K562 (cell line): Measurements from ENCODE around the gene HSD17B12.

Experiments
- BRCA1 ChIP-seq, 2 experiments: fragments of 450-650 bp in 1 of 2; sonication (generic) in 1 of 2; formaldehyde crosslinking in 1 of 2; IDR thresholded peaks; 2 replicates each; pipeline versions ENCODE4 v1.5.0 to v1.6.1; 2017 to 2020; ENCODE audit warnings: mild to moderate bottlenecking in 1 of 2, missing genetic modification reagents in 1 of 2
- CEBPG ChIP-seq, 3 experiments: fragments of 200-800 bp in 1 of 3; sonication (Bioruptor generic) in 1 of 3; sonication (generic) in 1 of 3; formaldehyde crosslinking in 1 of 3; IDR thresholded peaks in 2 of 3; conservative IDR thresholded peaks in 1 of 3; 2 replicates each; pipeline versions ENCODE4 v1.6.1 to v1.8.0; 2016 to 2022; ENCODE audit warnings: missing compliant biosample characterization in 2 of 3, missing genetic modification characterization in 2 of 3, mild to moderate bottlenecking in 1 of 3, missing genetic modification reagents in 1 of 3
- EP300 ChIP-seq: IDR thresholded peaks from 2 replicates; pipeline ENCODE4 v1.6.1; 2012; ENCODE audit warnings: low read length, improper control_type of control experiment
- EZH2 ChIP-seq: IDR thresholded peaks from 2 replicates; pipeline ENCODE4 v1.6.1; 2012; ENCODE audit warnings: low read depth, mild to moderate bottlenecking, inconsistent platforms, low read length, borderline replicate concordance
- GATA2 ChIP-seq: sonication (generic); formaldehyde crosslinking; IDR thresholded peaks from 2 replicates; pipeline ENCODE4 v1.4.0; 2020; ENCODE audit warnings: mild to moderate bottlenecking, missing genetic modification reagents
- HIVEP1 ChIP-seq: fragments of 250-450 bp; sonication (Bioruptor Pico); IDR thresholded peaks from 2 replicates; pipeline ENCODE4 v1.4.0; 2020; ENCODE audit warnings: mild to moderate bottlenecking
- PML ChIP-seq: IDR thresholded peaks from 2 replicates; pipeline ENCODE4 v1.6.1; 2012; ENCODE audit warnings: low read length, inconsistent platforms
- TBL1XR1 ChIP-seq, 2 experiments: IDR thresholded peaks; 2 replicates each; pipeline ENCODE4 v1.6.1; 2012; ENCODE audit warnings: improper control_type of control experiment in 2 of 2, low read length in 2 of 2, mild to moderate bottlenecking in 1 of 2
- ZNF282 ChIP-seq: sonication (generic); formaldehyde crosslinking; IDR thresholded peaks from 2 replicates; pipeline ENCODE4 v1.8.1; 2023; ENCODE audit warnings: missing genetic modification reagents
- TF ChIP-seq, protein P1 (sequence below), 2 experiments: fragments of 450-650 bp; IDR thresholded peaks; 2 replicates each; pipeline ENCODE4 v1.6.1; 2018; ENCODE audit warnings: mild to moderate bottlenecking in 2 of 2, low read depth in 1 of 2; ENCODE audit not compliant: partially characterized antibody in 2 of 2
- TF ChIP-seq, protein P2 (sequence below): sonication (generic); formaldehyde crosslinking; IDR thresholded peaks from 2 replicates; pipeline ENCODE4 v1.8.1; 2022; ENCODE audit warnings: missing genetic modification reagents

DNA sequence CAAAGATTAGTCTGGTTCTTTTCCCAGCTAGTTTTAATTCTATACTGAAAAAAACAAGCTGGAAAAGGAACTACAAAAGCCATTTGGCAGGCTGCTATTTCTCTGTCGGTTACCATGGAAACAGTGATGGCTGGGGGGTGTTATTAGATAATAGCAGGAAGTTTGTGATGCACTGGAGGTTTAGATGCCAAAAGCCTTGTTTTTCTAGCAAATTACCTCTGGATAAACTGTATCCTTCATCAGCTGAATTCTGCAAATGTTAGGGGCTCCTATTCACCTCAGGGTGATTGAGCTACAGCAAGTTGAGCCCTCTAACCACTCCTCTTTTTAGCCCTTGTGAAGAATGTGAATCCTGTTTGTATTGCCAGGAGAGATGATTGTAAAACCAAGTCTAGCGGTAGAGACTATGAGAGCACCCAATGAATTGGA lies 225.3 kb downstream of the HSD17B12 start:
- TF ChIP-seq CEBPG (CRISPR knock-in tag; IDR thresholded peaks at IDR 0.05) (no peak), CEBPG (tag; conservative IDR thresholded peaks at IDR 0.05 in 1 of 2, IDR thresholded peaks at IDR 0.05 in 1 of 2) (no peak), PML (no peak), BRCA1 (IDR thresholded peaks at IDR 0.05) (no peak), BRCA1 (CRISPR knock-in tag; IDR thresholded peaks at IDR 0.05) (no peak), EP300 (no peak), TBL1XR1 (IDR thresholded peaks at IDR 0.05; ENCODE audit: low read length in 2 of 2) (no peak), ZNF282 (CRISPR knock-in tag) (no peak), GATA2 (CRISPR knock-in tag) (no peak), HIVEP1 (CRISPR knock-in tag) (no peak), EZH2 (no peak)
- TF ChIP-seq, protein P1, sequence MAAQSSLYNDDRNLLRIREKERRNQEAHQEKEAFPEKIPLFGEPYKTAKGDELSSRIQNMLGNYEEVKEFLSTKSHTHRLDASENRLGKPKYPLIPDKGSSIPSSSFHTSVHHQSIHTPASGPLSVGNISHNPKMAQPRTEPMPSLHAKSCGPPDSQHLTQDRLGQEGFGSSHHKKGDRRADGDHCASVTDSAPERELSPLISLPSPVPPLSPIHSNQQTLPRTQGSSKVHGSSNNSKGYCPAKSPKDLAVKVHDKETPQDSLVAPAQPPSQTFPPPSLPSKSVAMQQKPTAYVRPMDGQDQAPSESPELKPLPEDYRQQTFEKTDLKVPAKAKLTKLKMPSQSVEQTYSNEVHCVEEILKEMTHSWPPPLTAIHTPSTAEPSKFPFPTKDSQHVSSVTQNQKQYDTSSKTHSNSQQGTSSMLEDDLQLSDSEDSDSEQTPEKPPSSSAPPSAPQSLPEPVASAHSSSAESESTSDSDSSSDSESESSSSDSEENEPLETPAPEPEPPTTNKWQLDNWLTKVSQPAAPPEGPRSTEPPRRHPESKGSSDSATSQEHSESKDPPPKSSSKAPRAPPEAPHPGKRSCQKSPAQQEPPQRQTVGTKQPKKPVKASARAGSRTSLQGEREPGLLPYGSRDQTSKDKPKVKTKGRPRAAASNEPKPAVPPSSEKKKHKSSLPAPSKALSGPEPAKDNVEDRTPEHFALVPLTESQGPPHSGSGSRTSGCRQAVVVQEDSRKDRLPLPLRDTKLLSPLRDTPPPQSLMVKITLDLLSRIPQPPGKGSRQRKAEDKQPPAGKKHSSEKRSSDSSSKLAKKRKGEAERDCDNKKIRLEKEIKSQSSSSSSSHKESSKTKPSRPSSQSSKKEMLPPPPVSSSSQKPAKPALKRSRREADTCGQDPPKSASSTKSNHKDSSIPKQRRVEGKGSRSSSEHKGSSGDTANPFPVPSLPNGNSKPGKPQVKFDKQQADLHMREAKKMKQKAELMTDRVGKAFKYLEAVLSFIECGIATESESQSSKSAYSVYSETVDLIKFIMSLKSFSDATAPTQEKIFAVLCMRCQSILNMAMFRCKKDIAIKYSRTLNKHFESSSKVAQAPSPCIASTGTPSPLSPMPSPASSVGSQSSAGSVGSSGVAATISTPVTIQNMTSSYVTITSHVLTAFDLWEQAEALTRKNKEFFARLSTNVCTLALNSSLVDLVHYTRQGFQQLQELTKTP (IDR thresholded peaks at IDR 0.05; ENCODE audit: low read depth in 1 of 2, partially characterized antibody in 2 of 2), result no peak
- TF ChIP-seq, protein P2, sequence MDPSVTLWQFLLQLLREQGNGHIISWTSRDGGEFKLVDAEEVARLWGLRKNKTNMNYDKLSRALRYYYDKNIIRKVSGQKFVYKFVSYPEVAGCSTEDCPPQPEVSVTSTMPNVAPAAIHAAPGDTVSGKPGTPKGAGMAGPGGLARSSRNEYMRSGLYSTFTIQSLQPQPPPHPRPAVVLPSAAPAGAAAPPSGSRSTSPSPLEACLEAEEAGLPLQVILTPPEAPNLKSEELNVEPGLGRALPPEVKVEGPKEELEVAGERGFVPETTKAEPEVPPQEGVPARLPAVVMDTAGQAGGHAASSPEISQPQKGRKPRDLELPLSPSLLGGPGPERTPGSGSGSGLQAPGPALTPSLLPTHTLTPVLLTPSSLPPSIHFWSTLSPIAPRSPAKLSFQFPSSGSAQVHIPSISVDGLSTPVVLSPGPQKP, result no peak
